HepG2 (cell line): ENCODE data around the gene DDOST. TPM values are rescaled to one million over a fixed set of nuclear protein-coding genes. Genes with fewer than 3 reads are reported as not detected.

Source experiments
- CAMTA2 ChIP-seq: sonication (generic); formaldehyde crosslinking; IDR thresholded peaks from 2 replicates; pipeline ENCODE4 v1.4.0; 2020; ENCODE audit warnings: mild to moderate bottlenecking, missing genetic modification reagents, borderline replicate concordance
- DR1 ChIP-seq: sonication (generic); formaldehyde crosslinking; IDR thresholded peaks from 2 replicates; pipeline ENCODE4 v1.8.0; 2021; ENCODE audit warnings: mild to moderate bottlenecking, missing genetic modification reagents, inconsistent platforms
- GATAD2A ChIP-seq: IDR thresholded peaks from 2 replicates; pipeline ENCODE4 v1.6.1; 2016
- KDM1A ChIP-seq: IDR thresholded peaks from 2 replicates; pipeline ENCODE4 v1.6.1; 2016; ENCODE audit warnings: missing compliant biosample characterization
- KLF6 ChIP-seq: IDR thresholded peaks from 2 replicates; pipeline ENCODE4 v1.8.0; 2016; ENCODE audit warnings: missing biosample characterization, missing genetic modification reagents
- MAZ ChIP-seq, 2 experiments: sonication (generic) in 1 of 2; formaldehyde crosslinking in 1 of 2; IDR thresholded peaks; 2 replicates each; pipeline versions ENCODE4 v1.5.0 to v1.6.1; 2012 to 2020; ENCODE audit warnings: low read depth in 2 of 2, mild to moderate bottlenecking in 2 of 2, borderline replicate concordance in 1 of 2, improper control_type of control experiment in 1 of 2, low read length in 1 of 2, missing genetic modification reagents in 1 of 2, moderate library complexity in 1 of 2
- MLLT10 ChIP-seq: sonication (generic); formaldehyde crosslinking; IDR thresholded peaks from 2 replicates; pipeline ENCODE4 v1.4.0; 2020; ENCODE audit warnings: missing genetic modification reagents
- MTA1 ChIP-seq: sonication (generic); formaldehyde crosslinking; IDR thresholded peaks from 2 replicates; pipeline ENCODE4 v1.4.0; 2020; ENCODE audit warnings: missing genetic modification reagents, mild to moderate bottlenecking, borderline replicate concordance
- MYNN ChIP-seq: sonication (generic); formaldehyde crosslinking; IDR thresholded peaks from 2 replicates; pipeline ENCODE4 v1.4.0; 2020; ENCODE audit warnings: mild to moderate bottlenecking, low read depth, missing genetic modification reagents
- NCOA2 ChIP-seq: sonication (generic); formaldehyde crosslinking; IDR thresholded peaks from 2 replicates; pipeline ENCODE4 v1.8.0; 2022; ENCODE audit warnings: inconsistent platforms
- NFRKB ChIP-seq: fragments of 450-650 bp; IDR thresholded peaks from 2 replicates; pipeline ENCODE4 v1.6.1; 2017
- NR2C2 ChIP-seq: sonication (generic); formaldehyde crosslinking; IDR thresholded peaks from 2 replicates; pipeline ENCODE4 v1.4.0; 2020; ENCODE audit warnings: missing genetic modification reagents, mild to moderate bottlenecking, moderate library complexity, borderline replicate concordance
- SIN3A ChIP-seq: IDR thresholded peaks from 2 replicates; pipeline ENCODE4 v1.6.1; 2011; ENCODE audit warnings: low read depth, mild to moderate bottlenecking, control low read depth, low read length, borderline replicate concordance
- SIN3B ChIP-seq: fragments of 150-350 bp; IDR thresholded peaks from 2 replicates; pipeline ENCODE4 v1.6.1; 2014; ENCODE audit warnings: low read length
- SMYD3 ChIP-seq: sonication (generic); formaldehyde crosslinking; IDR thresholded peaks from 2 replicates; pipeline ENCODE4 v1.8.1; 2023; ENCODE audit warnings: mild to moderate bottlenecking, missing genetic modification reagents
- ZNF143 ChIP-seq: sonication (generic); formaldehyde crosslinking; IDR thresholded peaks from 2 replicates; pipeline ENCODE4 v1.4.0; 2020; ENCODE audit warnings: missing genetic modification reagents
- ZNF160 ChIP-seq: sonication (generic); formaldehyde crosslinking; IDR thresholded peaks from 2 replicates; pipeline ENCODE4 v1.8.0; 2022; ENCODE audit warnings: mild to moderate bottlenecking, inconsistent platforms, missing genetic modification reagents
- ZNF274 ChIP-seq: sonication (generic); formaldehyde crosslinking; IDR thresholded peaks from 2 replicates; pipeline ENCODE4 v1.5.1; 2020; ENCODE audit warnings: mild to moderate bottlenecking, missing genetic modification reagents
- ZNF331 ChIP-seq: sonication (generic); formaldehyde crosslinking; IDR thresholded peaks from 2 replicates; pipeline ENCODE4 v1.4.0; 2020; ENCODE audit warnings: missing genetic modification reagents
- ZNF34 ChIP-seq: sonication (generic); formaldehyde crosslinking; IDR thresholded peaks from 2 replicates; pipeline ENCODE4 v1.4.0; 2020; ENCODE audit warnings: mild to moderate bottlenecking, missing genetic modification reagents, borderline replicate concordance
- ZNF547 ChIP-seq: sonication (generic); formaldehyde crosslinking; IDR thresholded peaks from 2 replicates; pipeline ENCODE4 v1.5.1; 2020; ENCODE audit warnings: mild to moderate bottlenecking, missing genetic modification reagents
- ZNF790 ChIP-seq: sonication (generic); formaldehyde crosslinking; IDR thresholded peaks from 2 replicates; pipeline ENCODE4 v1.8.0; 2022; ENCODE audit warnings: missing genetic modification reagents, mild to moderate bottlenecking, borderline replicate concordance
- ZSCAN9 ChIP-seq: IDR thresholded peaks from 2 replicates; pipeline ENCODE4 v1.6.1; 2016; ENCODE audit warnings: borderline replicate concordance
- polyA plus RNA-seq, 8 experiments: library from polyadenylated mRNA; depleted of rRNA in 3 of 8; stranded (reverse) in 7 of 8; unstranded in 1 of 8; fragments of >200 nt; fragmentation: Illumina TruSeq in 4 of 8; extraction: Trizol in 4 of 8; gene quantifications; 2 replicates each; pipeline versions ENCODE4 v1.2.1 to v1.2.3, GENCODE V29; 2011 to 2016; ENCODE audit warnings: low read depth in 4 of 8, missing spikeins in 1 of 8, mixed read lengths in 1 of 8; ENCODE audit not compliant: insufficient read depth in 1 of 8
- total RNA-seq, 5 experiments: library from RNA; depleted of rRNA; stranded (reverse); fragments of >200 nt; fragmentation: Illumina TruSeq; extraction: Trizol; gene quantifications; 2 replicates each; pipeline ENCODE4 v1.2.3, GENCODE V29; 2016; ENCODE audit warnings: low read depth in 1 of 5
- TF ChIP-seq, protein P1 (sequence below): sonication (generic); formaldehyde crosslinking; IDR thresholded peaks from 2 replicates; pipeline ENCODE4 v1.9.0; 2022; ENCODE audit warnings: low read depth, missing genetic modification reagents
- TF ChIP-seq, protein P2 (sequence below): sonication (generic); formaldehyde crosslinking; IDR thresholded peaks from 2 replicates; pipeline ENCODE4 v1.5.1; 2020; ENCODE audit warnings: missing genetic modification reagents, mild to moderate bottlenecking, borderline replicate concordance
- TF ChIP-seq, protein P3 (sequence below): sonication (generic); formaldehyde crosslinking; IDR thresholded peaks from 2 replicates; pipeline ENCODE4 v1.4.0; 2020; ENCODE audit warnings: low read depth, missing genetic modification reagents

Gene DDOST
- total and polyA plus RNA-seq, 2 of the 13 experiments (the other 11 are each of a cell fraction or from before 2014, with no cell fraction given): 335 to 494 TPM

DNA sequence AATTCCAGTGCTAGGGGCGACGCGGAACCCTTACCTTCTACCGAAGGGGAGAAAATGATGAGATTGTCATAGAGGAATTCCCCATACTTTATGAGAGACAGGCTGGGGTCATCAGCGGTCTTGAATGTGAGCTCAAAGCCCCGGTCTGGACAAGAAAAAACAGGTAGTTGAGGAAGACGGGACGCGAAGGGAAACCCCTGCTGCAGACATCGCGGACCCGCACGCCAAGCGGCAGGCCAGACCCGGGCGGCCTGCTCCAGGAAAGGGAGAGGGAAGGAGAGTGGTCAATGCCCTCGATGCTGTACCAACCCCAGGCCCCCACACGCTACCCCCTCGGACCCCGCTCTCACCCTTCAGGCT lies 342 bp downstream of the DDOST start (continued):
- TF ChIP-seq, protein P1, sequence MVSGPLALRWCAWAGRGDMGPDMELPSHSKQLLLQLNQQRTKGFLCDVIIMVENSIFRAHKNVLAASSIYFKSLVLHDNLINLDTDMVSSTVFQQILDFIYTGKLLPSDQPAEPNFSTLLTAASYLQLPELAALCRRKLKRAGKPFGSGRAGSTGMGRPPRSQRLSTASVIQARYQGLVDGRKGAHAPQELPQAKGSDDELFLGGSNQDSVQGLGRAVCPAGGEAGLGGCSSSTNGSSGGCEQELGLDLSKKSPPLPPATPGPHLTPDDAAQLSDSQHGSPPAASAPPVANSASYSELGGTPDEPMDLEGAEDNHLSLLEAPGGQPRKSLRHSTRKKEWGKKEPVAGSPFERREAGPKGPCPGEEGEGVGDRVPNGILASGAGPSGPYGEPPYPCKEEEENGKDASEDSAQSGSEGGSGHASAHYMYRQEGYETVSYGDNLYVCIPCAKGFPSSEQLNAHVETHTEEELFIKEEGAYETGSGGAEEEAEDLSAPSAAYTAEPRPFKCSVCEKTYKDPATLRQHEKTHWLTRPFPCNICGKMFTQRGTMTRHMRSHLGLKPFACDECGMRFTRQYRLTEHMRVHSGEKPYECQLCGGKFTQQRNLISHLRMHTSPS (CRISPR knock-in tag): no peak
- TF ChIP-seq SIN3A (no peak), MLLT10 (CRISPR knock-in tag) (no peak), KDM1A (CRISPR knock-in tag) (no peak), NCOA2 (CRISPR knock-in tag) (no peak), NR2C2 (CRISPR knock-in tag) (no peak), NFRKB (no peak), KLF6 (CRISPR knock-in tag) (0 out of 2 replicates have a peak, but pooled peaks have one; percentile 7), MAZ (IDR thresholded peaks at IDR 0.05; ENCODE audit: borderline replicate concordance, low read depth, low read length) (no peak), MAZ (CRISPR knock-in tag; IDR thresholded peaks at IDR 0.05; ENCODE audit: low read depth) (peak; percentile 3; the same call in 1 of the 2 replicates), SMYD3 (no peak), MYNN (CRISPR knock-in tag) (no peak), ZNF331 (CRISPR knock-in tag) (no peak), GATAD2A (CRISPR knock-in tag) (no peak), ZNF160 (CRISPR knock-in tag) (no peak), ZNF547 (no peak), ZNF34 (CRISPR knock-in tag) (no peak), ZNF274 (CRISPR knock-in tag) (no peak), ZSCAN9 (CRISPR knock-in tag) (no peak), ZNF143 (CRISPR knock-in tag) (peak; percentile 28; the same call in 1 of the 2 replicates), DR1 (CRISPR knock-in tag) (no peak), CAMTA2 (CRISPR knock-in tag) (no peak), ZNF790 (CRISPR knock-in tag) (no peak), MTA1 (CRISPR knock-in tag) (no peak), SIN3B (no peak)
- TF ChIP-seq, protein P2, sequence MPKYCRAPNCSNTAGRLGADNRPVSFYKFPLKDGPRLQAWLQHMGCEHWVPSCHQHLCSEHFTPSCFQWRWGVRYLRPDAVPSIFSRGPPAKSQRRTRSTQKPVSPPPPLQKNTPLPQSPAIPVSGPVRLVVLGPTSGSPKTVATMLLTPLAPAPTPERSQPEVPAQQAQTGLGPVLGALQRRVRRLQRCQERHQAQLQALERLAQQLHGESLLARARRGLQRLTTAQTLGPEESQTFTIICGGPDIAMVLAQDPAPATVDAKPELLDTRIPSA (CRISPR knock-in tag): peak; percentile 43; the same call in 1 of the 2 replicates
- TF ChIP-seq, protein P3, sequence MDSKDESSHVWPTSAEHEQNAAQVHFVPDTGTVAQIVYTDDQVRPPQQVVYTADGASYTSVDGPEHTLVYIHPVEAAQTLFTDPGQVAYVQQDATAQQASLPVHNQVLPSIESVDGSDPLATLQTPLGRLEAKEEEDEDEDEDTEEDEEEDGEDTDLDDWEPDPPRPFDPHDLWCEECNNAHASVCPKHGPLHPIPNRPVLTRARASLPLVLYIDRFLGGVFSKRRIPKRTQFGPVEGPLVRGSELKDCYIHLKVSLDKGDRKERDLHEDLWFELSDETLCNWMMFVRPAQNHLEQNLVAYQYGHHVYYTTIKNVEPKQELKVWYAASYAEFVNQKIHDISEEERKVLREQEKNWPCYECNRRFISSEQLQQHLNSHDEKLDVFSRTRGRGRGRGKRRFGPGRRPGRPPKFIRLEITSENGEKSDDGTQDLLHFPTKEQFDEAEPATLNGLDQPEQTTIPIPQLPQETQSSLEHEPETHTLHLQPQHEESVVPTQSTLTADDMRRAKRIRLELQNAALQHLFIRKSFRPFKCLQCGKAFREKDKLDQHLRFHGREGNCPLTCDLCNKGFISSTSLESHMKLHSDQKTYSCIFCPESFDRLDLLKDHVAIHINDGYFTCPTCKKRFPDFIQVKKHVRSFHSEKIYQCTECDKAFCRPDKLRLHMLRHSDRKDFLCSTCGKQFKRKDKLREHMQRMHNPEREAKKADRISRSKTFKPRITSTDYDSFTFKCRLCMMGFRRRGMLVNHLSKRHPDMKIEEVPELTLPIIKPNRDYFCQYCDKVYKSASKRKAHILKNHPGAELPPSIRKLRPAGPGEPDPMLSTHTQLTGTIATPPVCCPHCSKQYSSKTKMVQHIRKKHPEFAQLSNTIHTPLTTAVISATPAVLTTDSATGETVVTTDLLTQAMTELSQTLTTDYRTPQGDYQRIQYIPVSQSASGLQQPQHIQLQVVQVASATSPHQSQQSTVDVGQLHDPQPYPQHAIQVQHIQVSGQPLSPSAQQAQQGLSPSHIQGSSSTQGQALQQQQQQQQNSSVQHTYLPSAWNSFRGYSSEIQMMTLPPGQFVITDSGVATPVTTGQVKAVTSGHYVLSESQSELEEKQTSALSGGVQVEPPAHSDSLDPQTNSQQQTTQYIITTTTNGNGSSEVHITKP (CRISPR knock-in tag): 0 out of 2 replicates have a peak, but pooled peaks have one; percentile 7
